ENCODE measurements around the gene OR4D9. TPM values are rescaled to one million over a fixed set of nuclear protein-coding genes. Genes with fewer than 3 reads are reported as not detected.
"Not testable (repeated sequence)": the region's sequence is repeated elsewhere in the genome, so short reads cannot be mapped to it uniquely, and the experiment has no call there.

Gene OR4D9
- total and polyA plus RNA-seq, 8 donors: under 0.01 TPM; not detected in 7

DNA sequence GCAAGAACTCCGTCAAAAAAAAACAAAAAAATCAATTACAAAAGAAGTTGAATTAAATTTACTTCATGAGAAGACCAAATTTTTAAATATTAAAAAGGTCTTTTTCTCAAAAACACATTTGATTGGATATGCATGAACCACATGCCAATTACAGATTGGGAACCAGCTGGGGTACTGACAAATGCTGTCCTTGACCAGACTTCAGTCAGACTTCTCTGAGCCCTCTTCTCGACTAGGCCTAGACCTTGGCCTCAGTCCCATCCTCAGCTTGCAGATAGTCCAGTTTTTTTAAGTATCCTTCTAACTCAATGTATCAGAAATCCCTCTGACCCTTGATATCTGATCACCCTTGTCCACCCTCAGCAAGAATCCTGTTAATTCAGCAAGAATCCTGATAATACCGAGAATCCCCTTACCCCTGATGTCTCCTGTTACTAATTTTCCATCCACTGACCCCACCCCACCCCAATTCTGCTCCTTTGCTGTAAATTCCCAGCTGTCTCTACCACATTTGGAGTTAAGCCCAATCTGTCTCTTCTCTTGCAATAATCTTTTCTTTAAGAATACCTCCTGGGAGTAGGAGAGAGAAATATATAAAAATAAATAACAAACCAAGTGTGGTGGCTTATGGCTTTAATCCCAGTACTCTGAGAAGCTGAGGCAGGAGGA lies 30.9 kb downstream of the OR4D9 start:
- Histone ChIP-seq H3K27ac (no peak overlapping the region), H3K4me3 (no peak overlapping the region), H3K9me3 (no peaks in the 10 kb centered on the region), H3K36me3 (no peaks in the 10 kb centered on the region), H3K27me3 (no peaks in the 10 kb centered on the region), H3K4me1 (peaks cover 0 to 8% (median 7%) of the 10 kb centered on the region in 4 donors)
- intact Hi-C loops (cut with DNase I; ENCODE audit: low total_unique reads): loop anchor here (10.0 kb wide), 1 partner anchor 133 kb away; no protein-coding TSS in a partner anchor
- TF ChIP-seq POLR2A (IDR thresholded peaks at IDR 0.05): no peak
- 64 to 87% (median 77%) methylated on average over 3 of the region's 3 CpGs for WGBS, 5 donors
- no peak for DNase-seq

DNA sequence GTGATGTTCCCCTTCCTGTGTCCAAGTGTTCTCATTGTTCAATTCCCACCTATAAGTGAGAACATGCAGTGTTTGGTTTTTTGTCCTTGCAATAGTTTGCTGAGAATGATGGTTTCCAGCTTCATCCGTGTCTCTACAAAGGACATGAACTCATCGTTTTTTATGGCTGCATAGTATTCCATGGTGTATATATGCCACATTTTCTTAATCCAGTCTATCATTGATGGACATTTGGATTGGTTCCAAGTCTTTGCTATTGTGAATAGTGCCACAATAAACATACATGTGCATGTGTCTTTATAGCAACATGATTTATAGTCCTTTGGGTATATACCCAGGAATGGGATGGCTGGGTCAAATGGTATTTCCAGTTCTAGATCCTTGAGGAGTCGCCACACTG lies 32.4 kb downstream of the OR4D9 start:
- DNase-seq, H3K36me3 ChIP-seq, H3K9me3 ChIP-seq, H3K4me1 ChIP-seq, H3K27me3 ChIP-seq, H3K4me3 ChIP-seq, H3K27ac ChIP-seq: not testable (repeated sequence)
- 82 to 100% (median 91%) methylated on average over 1 to 3 of the region's 3 CpGs for WGBS, 5 donors
- intact Hi-C loops (cut with DNase I; ENCODE audit: low total_unique reads): loop anchor here (10.0 kb wide), 1 partner anchor 131 kb away; no protein-coding TSS in a partner anchor

DNA sequence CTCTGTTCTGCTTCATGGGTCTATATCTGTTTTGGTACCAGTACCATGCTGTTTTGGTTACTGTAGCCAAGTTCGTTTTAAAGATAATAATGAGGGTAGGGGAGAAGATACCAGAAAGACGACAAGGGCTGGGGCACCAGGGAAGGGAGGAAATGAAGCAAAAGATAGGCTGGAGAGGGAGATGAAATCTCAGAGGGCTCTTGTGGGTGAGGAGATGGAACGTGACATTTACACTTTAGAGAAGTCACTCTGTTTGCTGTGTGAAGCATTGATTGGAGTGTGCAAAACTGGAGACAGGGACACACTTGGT lies 33.5 kb downstream of the OR4D9 start:
- no peaks in the 10 kb centered on the region for H3K9me3 ChIP-seq
- H3K4me1 ChIP-seq: peaks cover 0 to 8% (median 2%) of the 10 kb centered on the region in 4 donors
- WGBS, 5 donors: 72 to 85% (median 83%) methylated on average over 3 of the region's 3 CpGs
- no peak for DNase-seq
- intact Hi-C loops (cut with DNase I; ENCODE audit: low total_unique reads): loop anchor here (10.0 kb wide), 1 partner anchor 130 kb away; no protein-coding TSS in a partner anchor
- H3K27ac ChIP-seq: no peak overlapping the region
- H3K36me3 ChIP-seq: no peaks in the 10 kb centered on the region
- no peak for TF ChIP-seq EP300 (IDR thresholded peaks at IDR 0.05)
- TF ChIP-seq, protein P1, sequence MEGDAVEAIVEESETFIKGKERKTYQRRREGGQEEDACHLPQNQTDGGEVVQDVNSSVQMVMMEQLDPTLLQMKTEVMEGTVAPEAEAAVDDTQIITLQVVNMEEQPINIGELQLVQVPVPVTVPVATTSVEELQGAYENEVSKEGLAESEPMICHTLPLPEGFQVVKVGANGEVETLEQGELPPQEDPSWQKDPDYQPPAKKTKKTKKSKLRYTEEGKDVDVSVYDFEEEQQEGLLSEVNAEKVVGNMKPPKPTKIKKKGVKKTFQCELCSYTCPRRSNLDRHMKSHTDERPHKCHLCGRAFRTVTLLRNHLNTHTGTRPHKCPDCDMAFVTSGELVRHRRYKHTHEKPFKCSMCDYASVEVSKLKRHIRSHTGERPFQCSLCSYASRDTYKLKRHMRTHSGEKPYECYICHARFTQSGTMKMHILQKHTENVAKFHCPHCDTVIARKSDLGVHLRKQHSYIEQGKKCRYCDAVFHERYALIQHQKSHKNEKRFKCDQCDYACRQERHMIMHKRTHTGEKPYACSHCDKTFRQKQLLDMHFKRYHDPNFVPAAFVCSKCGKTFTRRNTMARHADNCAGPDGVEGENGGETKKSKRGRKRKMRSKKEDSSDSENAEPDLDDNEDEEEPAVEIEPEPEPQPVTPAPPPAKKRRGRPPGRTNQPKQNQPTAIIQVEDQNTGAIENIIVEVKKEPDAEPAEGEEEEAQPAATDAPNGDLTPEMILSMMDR (IDR thresholded peaks at IDR 0.05): no peak
- TF ChIP-seq POLR2A (IDR thresholded peaks at IDR 0.05): no peak
- TF ChIP-seq POLR2AphosphoS5 (IDR thresholded peaks at IDR 0.05): no peak
- no peaks in the 10 kb centered on the region for H3K27me3 ChIP-seq
- H3K4me3 ChIP-seq: no peak overlapping the region

DNA sequence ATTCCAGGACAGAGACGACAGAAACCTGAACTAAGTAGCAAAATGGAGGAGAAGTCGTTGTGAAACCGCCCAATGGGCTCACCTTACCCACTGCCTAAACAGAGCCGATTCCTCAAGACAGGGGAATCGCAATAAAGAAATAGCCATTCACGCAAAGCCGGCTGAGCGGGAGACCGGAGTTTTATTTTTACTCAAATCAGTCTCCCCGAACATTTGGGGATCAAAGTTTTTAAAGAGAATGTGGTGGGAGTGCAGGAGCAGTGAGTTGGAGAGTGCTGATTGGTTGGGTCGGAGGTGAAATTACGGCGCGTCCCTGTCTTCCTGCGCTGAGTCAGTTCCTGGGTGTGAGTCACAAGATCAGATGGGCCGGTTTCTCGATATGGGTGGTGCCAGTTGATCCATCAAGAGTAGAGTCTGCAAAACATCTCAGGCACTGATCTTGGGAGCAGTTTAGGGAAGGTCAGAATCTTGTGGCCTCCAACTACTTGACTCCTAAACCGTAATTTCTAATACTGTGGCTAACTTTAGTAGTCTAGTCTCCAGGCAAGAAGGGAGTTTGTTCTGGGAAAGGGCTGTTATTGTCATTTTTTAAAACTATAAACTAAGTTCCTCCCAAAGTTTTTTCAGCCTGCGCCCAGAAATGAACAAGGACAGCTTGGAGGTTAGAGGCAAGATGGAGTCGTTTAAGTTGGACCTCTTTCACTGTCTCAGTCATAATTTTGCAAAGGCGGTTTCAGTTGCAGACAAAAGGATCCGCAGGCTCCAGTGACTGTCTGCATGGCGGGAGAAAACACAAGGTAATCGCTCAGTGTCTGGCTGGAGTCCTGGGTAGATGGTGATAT lies 34.1 kb downstream of the OR4D9 start:
- Histone ChIP-seq H3K36me3 (no peaks in the 10 kb centered on the region), H3K4me3 (no peak overlapping the region), H3K4me1 (peaks cover 0 to 14% (median 4%) of the 10 kb centered on the region in 4 donors), H3K27me3 (no peaks in the 10 kb centered on the region), H3K9me3 (no peaks in the 10 kb centered on the region), H3K27ac (no peak overlapping the region)
- DNase-seq: no peak
- intact Hi-C loops (cut with DNase I; ENCODE audit: low total_unique reads): loop anchor here (10.0 kb wide), 1 partner anchor 129 kb away; no protein-coding TSS in a partner anchor
- WGBS, 5 donors: 92 to 94% (median 93%) methylated on average over 24 of the region's 24 CpGs
- TF ChIP-seq EP300 (IDR thresholded peaks at IDR 0.05) (no peak), POLR2A (IDR thresholded peaks at IDR 0.05) (no peak), POLR2AphosphoS5 (IDR thresholded peaks at IDR 0.05) (no peak)
- TF ChIP-seq, protein P1 (IDR thresholded peaks at IDR 0.05): no peak

DNA sequence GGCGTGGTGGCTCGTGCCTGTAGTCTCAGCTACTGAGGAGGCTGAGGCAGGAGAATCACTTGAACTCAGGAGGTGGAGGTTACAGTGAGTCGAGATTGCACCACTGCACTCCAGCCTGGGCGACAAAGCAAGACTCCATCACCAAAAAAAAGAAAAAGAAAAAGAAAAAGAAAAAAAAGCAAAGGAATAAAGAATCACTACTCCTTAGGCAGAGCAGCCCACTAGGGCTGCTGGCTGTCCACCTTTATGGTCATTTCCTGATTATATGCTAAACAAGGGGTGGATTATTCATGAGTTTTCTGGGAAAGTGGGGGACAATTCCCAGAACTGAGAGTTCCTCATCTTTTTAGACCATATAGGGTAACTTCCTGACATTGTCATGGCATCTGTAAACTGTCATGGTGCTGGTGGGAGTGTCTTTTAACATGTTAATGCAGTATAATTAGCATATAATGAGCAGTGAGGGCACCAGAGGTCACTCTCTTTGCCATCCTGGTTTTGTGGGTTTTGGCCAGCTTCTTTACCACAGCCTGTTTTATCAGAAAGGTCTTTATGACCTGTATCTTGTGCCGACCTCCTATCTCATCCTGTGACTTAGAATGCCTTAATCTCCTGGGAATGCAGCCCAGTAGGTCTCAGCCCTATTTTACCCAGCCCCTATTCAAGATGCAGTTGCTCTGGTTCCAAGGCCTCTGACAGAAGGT lies 36.4 kb downstream of the OR4D9 start:
- intact Hi-C loops (cut with DNase I; ENCODE audit: low total_unique reads): loop anchor here (10.0 kb wide), 1 partner anchor 127 kb away; no protein-coding TSS in a partner anchor
- H3K27ac ChIP-seq, H3K36me3 ChIP-seq, DNase-seq, H3K9me3 ChIP-seq, H3K27me3 ChIP-seq, H3K4me3 ChIP-seq: not testable (repeated sequence)
- peaks cover 0 to 27% (median 10%) of the 10 kb centered on the region in 4 donors for H3K4me1 ChIP-seq
- 75 to 85% (median 80%) methylated on average over 3 to 5 of the region's 5 CpGs for whole genome bisulfite sequencing, 5 donors

All from stomach (tissue), 9 donors.